ENCODE measurements around the gene SPOCK1. TPM values are rescaled to one million over a fixed set of nuclear protein-coding genes. Genes with fewer than 3 reads are reported as not detected.

SPOCK1 gene
- total RNA-seq, 1 donor: 54.8 TPM

DNA sequence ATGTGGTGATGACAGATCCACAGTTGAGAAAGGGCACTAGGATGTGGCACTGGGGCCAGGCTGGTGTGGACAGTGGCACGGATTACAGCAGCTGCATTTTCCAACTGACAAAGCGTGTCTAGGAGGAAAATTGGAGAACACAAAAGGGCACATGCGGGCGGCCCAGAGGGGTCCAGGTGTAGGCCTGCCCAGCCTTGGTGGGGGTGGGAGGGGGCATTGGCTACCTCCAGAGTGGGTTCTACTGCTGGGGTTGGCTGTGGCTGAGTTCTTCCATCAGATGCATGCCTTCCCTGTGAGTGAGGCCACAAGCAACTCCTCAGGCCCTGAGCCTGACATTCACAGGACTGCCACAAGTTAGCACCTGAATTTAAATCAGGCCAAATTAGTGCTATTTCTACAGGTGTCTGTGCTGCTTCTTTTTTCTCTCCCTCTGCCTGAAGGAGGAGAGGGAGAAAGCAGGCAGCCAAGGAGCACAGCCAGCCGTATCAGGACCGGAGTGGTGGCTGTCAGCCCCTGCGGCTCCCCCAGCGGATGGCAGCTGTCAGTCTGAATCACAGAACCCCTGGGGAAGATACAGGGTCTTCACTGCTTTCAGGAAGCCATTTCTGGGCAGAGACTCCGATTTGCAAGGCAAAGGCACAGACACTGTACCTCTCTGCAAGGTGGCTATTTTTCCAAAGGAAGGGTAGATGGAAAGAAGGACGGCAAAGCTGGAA is 464.2 kb downstream of the SPOCK1 start:
- TF ChIP-seq, protein P1, sequence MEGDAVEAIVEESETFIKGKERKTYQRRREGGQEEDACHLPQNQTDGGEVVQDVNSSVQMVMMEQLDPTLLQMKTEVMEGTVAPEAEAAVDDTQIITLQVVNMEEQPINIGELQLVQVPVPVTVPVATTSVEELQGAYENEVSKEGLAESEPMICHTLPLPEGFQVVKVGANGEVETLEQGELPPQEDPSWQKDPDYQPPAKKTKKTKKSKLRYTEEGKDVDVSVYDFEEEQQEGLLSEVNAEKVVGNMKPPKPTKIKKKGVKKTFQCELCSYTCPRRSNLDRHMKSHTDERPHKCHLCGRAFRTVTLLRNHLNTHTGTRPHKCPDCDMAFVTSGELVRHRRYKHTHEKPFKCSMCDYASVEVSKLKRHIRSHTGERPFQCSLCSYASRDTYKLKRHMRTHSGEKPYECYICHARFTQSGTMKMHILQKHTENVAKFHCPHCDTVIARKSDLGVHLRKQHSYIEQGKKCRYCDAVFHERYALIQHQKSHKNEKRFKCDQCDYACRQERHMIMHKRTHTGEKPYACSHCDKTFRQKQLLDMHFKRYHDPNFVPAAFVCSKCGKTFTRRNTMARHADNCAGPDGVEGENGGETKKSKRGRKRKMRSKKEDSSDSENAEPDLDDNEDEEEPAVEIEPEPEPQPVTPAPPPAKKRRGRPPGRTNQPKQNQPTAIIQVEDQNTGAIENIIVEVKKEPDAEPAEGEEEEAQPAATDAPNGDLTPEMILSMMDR (IDR thresholded peaks at IDR 0.05; ENCODE audit: insufficient read depth, low read depth, low read length): no peak
- DNase-seq (ENCODE audit: low read depth): no peak
- H3K4me3 ChIP-seq (ENCODE audit: low read depth, low read length): no peak overlapping the region

DNA sequence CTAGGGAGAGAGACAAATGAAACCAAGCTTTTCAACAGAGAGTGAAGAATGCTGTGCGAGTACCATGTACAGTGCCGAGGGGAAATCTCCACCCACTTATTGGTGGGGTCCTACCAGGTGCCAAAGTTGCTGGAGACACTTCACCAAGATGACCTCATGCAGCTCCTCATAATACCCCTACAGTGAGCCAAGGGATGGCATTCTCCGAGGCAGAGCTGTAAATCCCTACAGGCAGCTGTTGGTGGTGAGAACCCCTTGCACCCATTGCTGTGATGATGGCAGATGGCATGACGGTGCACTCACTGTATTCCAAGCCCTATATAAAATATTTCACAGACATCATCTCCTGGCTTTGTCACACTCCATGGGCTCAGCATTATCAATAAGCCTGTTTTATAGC is 464.9 kb downstream of the SPOCK1 start:
- DNase-seq (ENCODE audit: low read depth): no peak
- no peak overlapping the region for H3K4me3 ChIP-seq (ENCODE audit: low read depth, low read length)
- TF ChIP-seq, protein P1 (IDR thresholded peaks at IDR 0.05; ENCODE audit: insufficient read depth, low read depth, low read length): no peak

DNA sequence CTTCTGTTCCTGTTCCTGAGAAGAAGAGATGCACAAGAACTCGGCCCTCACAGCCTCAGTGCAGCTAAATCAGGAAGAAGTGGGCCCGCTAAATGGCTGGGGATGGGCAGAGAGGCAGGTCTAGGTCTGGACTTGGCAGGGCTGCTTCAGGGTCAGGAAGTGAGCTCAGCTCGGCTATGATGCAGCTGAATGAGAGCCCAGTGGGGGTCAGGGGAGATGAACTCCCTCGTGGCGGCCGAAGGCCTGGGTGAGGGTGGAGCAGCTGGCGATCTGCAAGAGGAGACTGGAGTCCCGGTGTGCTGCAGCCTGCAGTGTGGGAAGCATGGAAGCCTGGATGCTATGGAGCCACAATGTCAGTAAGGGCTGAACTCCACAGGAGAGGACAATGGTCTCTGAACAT is 466.2 kb downstream of the SPOCK1 start:
- no peak for DNase-seq (ENCODE audit: low read depth)

DNA sequence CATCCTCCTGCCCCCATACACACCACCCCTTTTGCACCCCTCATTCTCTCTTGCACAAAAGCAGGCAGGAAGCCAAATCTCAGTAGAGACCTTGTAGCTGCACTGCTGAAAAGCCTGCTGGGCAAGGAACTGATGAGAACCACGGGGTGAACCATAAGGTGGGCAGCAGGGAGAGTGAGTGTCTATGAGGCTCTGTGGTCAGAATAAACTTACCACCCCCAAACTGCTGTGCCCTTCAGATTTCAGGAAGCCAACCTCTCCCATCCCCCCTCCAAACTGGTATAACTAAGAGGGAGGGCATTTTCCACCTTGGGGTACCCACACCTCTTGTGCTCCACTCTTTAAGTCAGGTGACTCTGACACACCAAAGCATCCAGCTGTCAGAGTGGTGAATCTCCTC is 471.4 kb downstream of the SPOCK1 start:
- no peak overlapping the region for H3K4me3 ChIP-seq (ENCODE audit: low read depth, low read length)
- no peak for DNase-seq (ENCODE audit: low read depth)
- TF ChIP-seq, protein P1 (IDR thresholded peaks at IDR 0.05; ENCODE audit: insufficient read depth, low read depth, low read length): no peak

More for the DNA sequence above, 466.2 kb downstream of the SPOCK1 start:
- H3K4me3 ChIP-seq (ENCODE audit: low read depth, low read length): no peak overlapping the region
- TF ChIP-seq, protein P1 (IDR thresholded peaks at IDR 0.05; ENCODE audit: insufficient read depth, low read depth, low read length): no peak

DNA sequence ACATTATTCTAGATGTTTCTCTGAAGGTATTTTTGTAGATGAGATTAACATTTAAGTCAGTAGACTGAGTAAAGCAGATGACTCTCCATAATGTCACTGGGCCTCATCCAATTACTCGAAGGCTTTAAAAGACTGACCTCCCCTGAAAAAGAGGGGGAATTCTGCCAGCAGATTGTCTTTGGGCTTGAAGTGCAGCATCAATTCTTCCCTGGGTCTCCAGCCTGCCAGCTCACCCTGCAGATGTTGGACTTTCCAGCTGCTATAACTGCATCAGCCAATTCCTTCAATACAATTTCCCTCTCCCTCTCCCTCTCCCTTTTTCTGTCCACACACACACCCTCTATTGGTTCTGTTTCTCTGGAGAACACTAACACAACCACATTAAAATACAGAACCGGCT is 472.8 kb downstream of the SPOCK1 start:
- H3K4me3 ChIP-seq (ENCODE audit: low read depth, low read length): no peak overlapping the region
- TF ChIP-seq, protein P1 (IDR thresholded peaks at IDR 0.05; ENCODE audit: insufficient read depth, low read depth, low read length): no peak
- no peak for DNase-seq (ENCODE audit: low read depth)

DNA sequence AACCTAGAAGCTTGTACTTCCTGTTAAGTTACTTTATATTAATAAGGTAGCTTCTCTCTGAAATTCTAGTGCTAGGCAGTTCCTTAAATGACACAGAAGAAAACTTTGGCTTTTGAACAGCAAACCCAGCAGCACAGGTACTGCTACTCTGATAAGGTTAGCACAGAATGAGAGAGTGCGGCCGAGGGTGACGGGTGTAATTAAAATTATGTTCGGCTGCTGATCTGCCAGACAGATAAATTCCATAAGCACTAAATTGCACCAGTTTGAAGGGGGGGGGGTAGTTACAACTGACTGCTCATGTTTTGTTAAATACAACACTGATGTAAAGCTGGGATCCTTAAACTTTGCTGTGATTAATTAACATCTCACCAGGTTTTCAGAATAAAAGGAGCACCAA is 475.1 kb downstream of the SPOCK1 start:
- TF ChIP-seq, protein P1 (IDR thresholded peaks at IDR 0.05; ENCODE audit: insufficient read depth, low read depth, low read length): no peak
- H3K4me3 ChIP-seq (ENCODE audit: low read depth, low read length): no peak overlapping the region
- DNase-seq (ENCODE audit: low read depth): no peak

DNA sequence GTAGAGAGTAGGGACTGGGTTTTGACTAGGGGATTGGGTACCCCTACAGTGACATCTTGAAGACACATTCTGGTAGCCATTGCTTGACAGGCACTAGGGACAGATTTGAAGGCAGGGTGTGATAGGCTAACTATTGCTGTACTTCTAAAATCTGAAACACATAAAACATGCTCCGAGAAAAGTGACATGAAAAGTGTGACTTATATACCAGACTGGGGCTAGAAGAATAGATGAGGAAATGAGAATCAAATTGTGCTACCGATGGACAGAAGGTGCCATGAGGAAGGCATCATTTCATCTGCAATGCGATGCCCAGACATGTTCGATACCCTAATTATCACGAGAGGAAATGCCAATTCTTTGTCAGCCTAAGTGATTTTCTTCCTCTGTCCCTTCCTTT is 475.8 kb downstream of the SPOCK1 start:
- TF ChIP-seq, protein P1 (IDR thresholded peaks at IDR 0.05; ENCODE audit: insufficient read depth, low read depth, low read length): no peak
- DNase-seq (ENCODE audit: low read depth): no peak
- no peak overlapping the region for H3K4me3 ChIP-seq (ENCODE audit: low read depth, low read length)

All from fibroblast of villous mesenchyme (primary cell).